Osteocyte (in vitro differentiated cells): Measurements from ENCODE around the gene SPAG7. TPM values are rescaled to one million over a fixed set of nuclear protein-coding genes. Genes with fewer than 3 reads are reported as not detected.
"Not testable (repeated sequence)": the region's sequence is repeated elsewhere in the genome, so short reads cannot be mapped to it uniquely, and the experiment has no call there.

Experiments
- DNase-seq: peaks from one replicate; pipeline ENCODE4 v3.0.0; 2021; ENCODE audit warnings: mixed read lengths; ENCODE audit not compliant: unreplicated experiment; ENCODE audit errors: extremely low spot score
- H3K27ac Mint-ChIP-seq: one replicate; pipeline ENCODE4 v1.8.0; 2021; ENCODE audit warnings: mild to moderate bottlenecking, mixed read lengths; ENCODE audit not compliant: unreplicated experiment
- H3K27me3 Mint-ChIP-seq: one replicate; pipeline ENCODE4 v1.8.0; 2021; ENCODE audit warnings: mixed read lengths; ENCODE audit not compliant: unreplicated experiment
- H3K36me3 Mint-ChIP-seq: one replicate; pipeline ENCODE4 v1.8.0; 2021; ENCODE audit warnings: mixed read lengths; ENCODE audit not compliant: unreplicated experiment
- H3K4me1 Mint-ChIP-seq: one replicate; pipeline ENCODE4 v1.8.0; 2021; ENCODE audit warnings: mixed read lengths; ENCODE audit not compliant: unreplicated experiment
- H3K4me3 Mint-ChIP-seq: one replicate; pipeline ENCODE4 v1.8.0; 2021; ENCODE audit warnings: mild to moderate bottlenecking, moderate library complexity, mixed read lengths; ENCODE audit not compliant: unreplicated experiment
- H3K9me3 Mint-ChIP-seq: one replicate; pipeline ENCODE4 v1.8.0; 2021; ENCODE audit warnings: mixed read lengths; ENCODE audit not compliant: unreplicated experiment
- CTCF ChIP-seq: fragments of 200-600 bp; sonication (generic); IDR thresholded peaks from 2 replicates; pipeline ENCODE4 v1.5.0; 2021; ENCODE audit warnings: antibody characterized with exemption, mild to moderate bottlenecking, moderate library complexity
- total RNA-seq: library from RNA; stranded (reverse); gene quantifications from 2 replicates; pipeline ENCODE4 v1.2.1, GENCODE V29; 2021

Gene SPAG7
- total RNA-seq, 1 donor from 2014 or later = 92.9 TPM

- no peak overlapping the region for H3K4me3 Mint-ChIP-seq
- no peaks in the 10 kb centered on the region for H3K9me3 Mint-ChIP-seq
- peaks cover 2% of the 10 kb centered on the region for H3K36me3 Mint-ChIP-seq
- no peak for DNase-seq
- H3K27ac Mint-ChIP-seq = no peak overlapping the region
- peaks cover 2% of the 10 kb centered on the region for H3K4me1 Mint-ChIP-seq
- H3K27me3 Mint-ChIP-seq = no peaks in the 10 kb centered on the region
- TF ChIP-seq CTCF = no peak
Measured at GRCh38 chr17:4928881-4929280, 38.7 kb downstream of the SPAG7 start.

GRCh38 chr17:4926577-4927335 is 40.9 kb downstream of the SPAG7 start:
- not testable (repeated sequence) for H3K9me3 Mint-ChIP-seq, H3K4me1 Mint-ChIP-seq, H3K4me3 Mint-ChIP-seq, H3K36me3 Mint-ChIP-seq, DNase-seq, H3K27ac Mint-ChIP-seq, H3K27me3 Mint-ChIP-seq

- Mint-ChIP-seq H3K27me3 (no peaks in the 10 kb centered on the region), H3K36me3 (no peaks in the 10 kb centered on the region), H3K4me1 (no peaks in the 10 kb centered on the region), H3K4me3 (no peak overlapping the region), H3K9me3 (no peaks in the 10 kb centered on the region), H3K27ac (no peak overlapping the region)
- DNase-seq = no peak
- TF ChIP-seq CTCF = no peak
Measured at GRCh38 chr17:4921320-4921719, 46.3 kb downstream of the SPAG7 start.

- Mint-ChIP-seq H3K9me3 (no peaks in the 10 kb centered on the region), H3K4me1 (no peaks in the 10 kb centered on the region), H3K27ac (no peak overlapping the region), H3K27me3 (no peaks in the 10 kb centered on the region), H3K4me3 (no peak overlapping the region), H3K36me3 (no peaks in the 10 kb centered on the region)
- TF ChIP-seq CTCF = no peak
- DNase-seq = no peak
Measured at GRCh38 chr17:4920351-4921048, 47.1 kb downstream of the SPAG7 start.

- H3K4me3 Mint-ChIP-seq = no peak overlapping the region
Measured at GRCh38 chr17:4919511-4920047, 48.0 kb downstream of the SPAG7 start.

GRCh38 chr17:4914551-4914950 is 53.1 kb downstream of the SPAG7 start:
- H3K27ac Mint-ChIP-seq, H3K4me1 Mint-ChIP-seq, H3K27me3 Mint-ChIP-seq, H3K4me3 Mint-ChIP-seq, H3K9me3 Mint-ChIP-seq, DNase-seq, H3K36me3 Mint-ChIP-seq: not testable (repeated sequence)

More at GRCh38 chr17:4919511-4920047, 48.0 kb downstream of the SPAG7 start:
- Mint-ChIP-seq H3K9me3 (no peaks in the 10 kb centered on the region), H3K27me3 (no peaks in the 10 kb centered on the region), H3K27ac (no peak overlapping the region), H3K36me3 (no peaks in the 10 kb centered on the region), H3K4me1 (no peaks in the 10 kb centered on the region)
- no peak for TF ChIP-seq CTCF
- no peak for DNase-seq
